GM12892 (cell line): ENCODE data around the gene MTERF4.

Experiments used
- DNase-seq: peaks from one replicate; pipeline ENCODE4 v3.0.0; 2011; ENCODE audit not compliant: insufficient read length
- FAIRE-seq: peaks from 2 replicates; lab custom pipeline; 2011; peaks lifted over from hg19 to GRCh38; lab: Jason Lieb, UNC
- POLR2A ChIP-seq: IDR thresholded peaks from 2 replicates; pipeline ENCODE4 v1.6.1; 2011; ENCODE audit warnings: low read depth, low read length, control low read depth
- POLR2AphosphoS5 ChIP-seq: IDR thresholded peaks from 2 replicates; pipeline ENCODE4 v1.6.1; 2011; ENCODE audit warnings: low read depth, low read length, control low read depth
- TAF1 ChIP-seq: IDR thresholded peaks from 2 replicates; pipeline ENCODE4 v1.6.1; 2011; ENCODE audit warnings: low read depth, mild to moderate bottlenecking, control low read depth, low read length, borderline replicate concordance

Gene MTERF4

GRCh38 chr2:241048949-241049343 is 53.1 kb downstream of the MTERF4 start:
- no peak for FAIRE-seq
- no peak for DNase-seq
- TF ChIP-seq POLR2A = no peak
- TF ChIP-seq TAF1 = no peak

DNA sequence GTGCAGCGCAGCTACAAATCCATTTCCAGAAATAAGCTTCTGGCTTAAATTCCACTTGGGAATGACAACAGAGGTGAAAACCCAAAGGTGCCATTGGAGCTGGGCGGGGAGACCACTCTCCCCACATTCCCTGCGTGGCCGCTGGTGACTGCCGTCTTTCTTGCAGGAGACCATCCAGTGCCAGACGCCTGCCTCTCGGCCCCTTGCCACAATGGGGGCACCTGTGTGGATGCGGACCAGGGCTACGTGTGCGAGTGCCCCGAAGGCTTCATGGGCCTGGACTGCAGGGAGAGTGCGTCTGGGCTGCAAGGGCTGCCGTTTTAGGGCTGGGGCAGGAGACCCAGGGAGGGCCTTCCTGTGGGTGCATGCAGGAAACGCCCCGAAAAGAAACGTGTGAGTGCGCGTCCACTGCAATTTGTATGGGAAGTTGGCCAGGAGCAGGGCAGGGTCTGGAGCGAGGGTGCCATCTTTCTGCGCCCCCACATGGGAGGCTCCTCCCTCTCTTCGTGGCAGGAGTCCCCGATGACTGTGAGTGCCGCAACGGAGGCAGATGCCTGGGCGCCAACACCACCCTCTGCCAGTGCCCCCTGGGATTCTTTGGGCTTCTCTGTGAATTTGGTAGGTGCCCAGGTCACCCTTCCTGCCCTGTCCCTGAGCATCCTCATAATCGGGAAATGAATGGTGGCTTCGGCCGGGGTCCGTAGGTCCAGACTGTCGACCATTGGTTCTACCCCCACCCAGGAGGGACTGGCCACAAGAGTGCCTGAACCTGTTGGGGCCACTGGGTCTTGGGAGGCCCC is 53.7 kb downstream of the MTERF4 start:
- no peak for FAIRE-seq
- no peak for DNase-seq
- TF ChIP-seq POLR2A = no peak; the same call in 1 of the 2 replicates
- no peak for TF ChIP-seq TAF1
- TF ChIP-seq POLR2AphosphoS5 = no peak

GRCh38 chr2:241047253-241048010 is 54.7 kb downstream of the MTERF4 start:
- TF ChIP-seq POLR2AphosphoS5 (no peak), TAF1 (no peak), POLR2A (no peak)
- DNase-seq (no peak), FAIRE-seq (no peak)
